Activated CD4-positive, alpha-beta memory T cell treated with anti-CD3 and anti-CD28 coated beads, Interleukin-2, amount 10 ng/mL, durations not matched to agents 7 days and 5 days (primary cell): ENCODE data around the gene S100B. TPM values are rescaled to one million over a fixed set of nuclear protein-coding genes. Genes with fewer than 3 reads are reported as not detected.
A peak's percentile ranks its signal among the peaks of the same experiment; 100 is the strongest.

Experiments
- CTCF ChIA-PET: fragments of 350-600 bp; sonication (Branson Sonifier 250); formaldehyde crosslinking; loops from one replicate; lab custom pipeline; 2021; ENCODE audit warnings: antibody characterized with exemption, inconsistent platforms; lab: Charles Lee
- POLR2A ChIA-PET: fragments of 350-600 bp; sonication (Branson Sonifier 250); formaldehyde crosslinking; loops from one replicate; lab custom pipeline; 2021; ENCODE audit warnings: antibody characterized with exemption; lab: Charles Lee
- DNase-seq: peaks from one replicate; pipeline ENCODE4 v3.0.0-alpha.2; 2020
- H3K27ac Mint-ChIP-seq: one replicate; pipeline ENCODE4 v1.8.0; 2021; ENCODE audit warnings: mild to moderate bottlenecking, mixed read lengths
- H3K27me3 Mint-ChIP-seq: one replicate; pipeline ENCODE4 v1.8.0; 2021; ENCODE audit warnings: mixed read lengths
- H3K36me3 Mint-ChIP-seq: one replicate; pipeline ENCODE4 v1.8.0; 2021; ENCODE audit warnings: low read depth, mixed read lengths
- H3K4me1 Mint-ChIP-seq: one replicate; pipeline ENCODE4 v1.8.0; 2021; ENCODE audit warnings: mixed read lengths
- H3K4me3 Mint-ChIP-seq: one replicate; pipeline ENCODE4 v1.8.0; 2021; ENCODE audit warnings: mild to moderate bottlenecking, mixed read lengths
- H3K9me3 Mint-ChIP-seq: one replicate; pipeline ENCODE4 v1.8.0; 2021; ENCODE audit warnings: mixed read lengths
- total RNA-seq, 2 experiments: library from RNA; stranded (reverse); gene quantifications; one replicate each; pipeline ENCODE4 v1.2.3, GENCODE V29; 2021

Gene S100B
- not detected for total RNA-seq

DNA sequence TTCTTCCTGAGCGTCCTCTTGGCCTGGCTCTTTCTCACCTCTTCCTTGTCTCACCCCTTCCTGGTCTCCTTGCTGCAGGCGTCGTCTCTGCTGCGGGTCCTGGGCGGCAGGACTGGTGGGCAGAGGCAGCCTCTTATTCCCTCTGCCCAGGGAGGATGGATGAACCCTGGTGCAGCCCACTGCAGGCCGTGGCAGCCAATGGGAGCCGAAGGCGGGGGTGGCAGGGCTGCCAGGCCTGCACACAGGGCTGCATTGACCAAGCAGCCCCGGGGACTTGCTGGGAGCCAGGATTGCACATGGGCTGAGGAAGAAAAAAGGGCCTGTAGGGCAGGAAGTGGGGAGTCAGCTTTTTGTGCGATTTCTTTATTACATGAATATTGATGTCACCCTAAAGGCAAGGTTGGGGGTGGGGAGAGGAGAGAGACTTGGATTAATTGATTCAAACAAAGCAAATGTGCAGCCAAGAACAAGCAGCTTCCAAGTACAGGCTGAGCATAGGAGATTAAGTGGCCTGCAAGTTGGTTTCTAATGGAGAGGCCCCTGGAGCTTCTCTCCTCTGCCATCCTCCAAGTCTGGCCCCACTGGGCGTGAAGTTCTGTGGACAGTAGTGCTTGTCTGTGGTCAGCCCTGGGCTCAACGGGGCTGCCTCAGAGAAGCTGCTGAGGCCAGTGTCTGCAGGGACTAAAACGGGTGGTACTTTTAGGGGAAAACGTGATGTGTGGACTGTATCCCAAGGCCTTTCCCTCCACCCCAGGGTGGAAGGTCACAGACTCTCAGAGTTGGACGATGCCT, at the start of gene S100B:
Gene S100B (minus strand): TSS at position 108 of the 792 bp plus-strand sequence. CDS start 2,667 bp downstream, outside the sequence.
- peaks cover 4% of the 10 kb centered on the region for H3K9me3 Mint-ChIP-seq
- no peak for DNase-seq
- H3K27ac Mint-ChIP-seq: peak within 1 kb of the TSS; percentile 65
- ChIA-PET POLR2A (interaction anchor here (0.8 to 2.4 kb wide), 6 partner anchors 17 to 282 kb away, joined by 3 to 25 read pairs (median 4); partner anchors contain the start of genes DIP2A and PRMT2), CTCF (no interaction called here)
- no peaks in the 10 kb centered on the region for H3K27me3 Mint-ChIP-seq
- H3K4me1 Mint-ChIP-seq: peaks cover 28% of the 10 kb centered on the region
- no peak within 1 kb of the TSS for H3K4me3 Mint-ChIP-seq
- H3K36me3 Mint-ChIP-seq: no peaks in the 10 kb centered on the region

DNA sequence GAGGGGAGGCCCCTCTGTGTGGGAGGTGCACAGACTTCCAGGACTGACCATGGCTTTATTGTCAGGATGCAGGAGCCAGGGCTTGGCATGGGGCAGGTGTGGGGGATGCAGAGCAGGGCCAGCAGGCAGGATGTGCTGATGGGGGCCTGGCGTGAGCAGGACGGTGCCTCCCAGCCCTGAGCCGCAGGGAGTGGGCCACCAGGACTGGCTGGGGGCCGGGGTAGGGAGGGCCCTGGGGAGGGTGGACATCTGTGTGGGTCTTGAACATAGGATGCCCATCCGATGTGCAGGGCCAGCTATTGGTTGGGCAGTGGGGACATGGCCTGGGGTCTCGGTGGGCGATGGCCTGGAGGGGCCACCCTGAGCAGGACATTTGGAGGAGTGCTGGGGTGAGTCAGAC, 46.2 kb upstream of the S100B start:
- H3K9me3 Mint-ChIP-seq: peaks cover 16% of the 10 kb centered on the region
- ChIA-PET CTCF (no interaction called here), POLR2A (no interaction called here)
- DNase-seq: no peak
- no peak overlapping the region for H3K4me3 Mint-ChIP-seq
- H3K4me1 Mint-ChIP-seq: peaks cover 2% of the 10 kb centered on the region
- no peaks in the 10 kb centered on the region for H3K27me3 Mint-ChIP-seq
- peaks cover 98% of the 10 kb centered on the region for H3K36me3 Mint-ChIP-seq
- H3K27ac Mint-ChIP-seq: no peak overlapping the region

DNA sequence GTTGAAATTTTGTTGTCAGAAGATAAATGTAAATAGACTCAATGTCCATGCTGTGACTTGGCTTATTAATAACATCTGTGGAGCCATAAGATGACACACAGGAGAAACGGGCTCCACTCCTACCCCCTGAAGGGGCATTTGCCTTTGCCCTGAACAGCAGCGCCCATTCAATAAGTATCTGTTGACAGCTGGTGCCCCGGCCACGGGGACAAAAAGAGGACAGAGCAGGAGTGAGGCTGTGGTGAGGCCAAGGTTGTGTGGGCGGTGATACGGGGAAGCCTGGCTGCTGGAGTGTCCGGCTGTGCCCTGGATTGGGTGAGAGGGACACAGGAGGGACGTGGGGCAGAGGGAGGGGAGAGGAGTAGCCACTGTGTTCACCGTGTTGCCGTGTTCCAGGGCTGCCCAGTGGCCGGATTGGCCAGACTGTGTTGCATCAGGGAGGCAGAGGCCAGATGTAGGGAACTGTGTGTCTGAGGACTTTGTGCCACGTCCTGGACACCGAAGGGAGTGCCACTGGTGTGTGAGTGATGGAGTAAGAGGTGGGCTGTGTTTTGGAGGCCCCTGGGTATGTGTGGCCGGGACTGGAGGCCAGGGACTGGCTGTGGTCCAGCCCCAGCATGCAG, 45.7 kb upstream of the S100B start:
- H3K4me1 Mint-ChIP-seq: peaks cover 2% of the 10 kb centered on the region
- H3K4me3 Mint-ChIP-seq: no peak overlapping the region
- POLR2A ChIA-PET: no interaction called here
- H3K36me3 Mint-ChIP-seq: peaks cover 98% of the 10 kb centered on the region
- DNase-seq: no peak
- H3K9me3 Mint-ChIP-seq: peaks cover 15% of the 10 kb centered on the region
- H3K27me3 Mint-ChIP-seq: no peaks in the 10 kb centered on the region
- CTCF ChIA-PET: no interaction called here
- H3K27ac Mint-ChIP-seq: no peak overlapping the region

DNA sequence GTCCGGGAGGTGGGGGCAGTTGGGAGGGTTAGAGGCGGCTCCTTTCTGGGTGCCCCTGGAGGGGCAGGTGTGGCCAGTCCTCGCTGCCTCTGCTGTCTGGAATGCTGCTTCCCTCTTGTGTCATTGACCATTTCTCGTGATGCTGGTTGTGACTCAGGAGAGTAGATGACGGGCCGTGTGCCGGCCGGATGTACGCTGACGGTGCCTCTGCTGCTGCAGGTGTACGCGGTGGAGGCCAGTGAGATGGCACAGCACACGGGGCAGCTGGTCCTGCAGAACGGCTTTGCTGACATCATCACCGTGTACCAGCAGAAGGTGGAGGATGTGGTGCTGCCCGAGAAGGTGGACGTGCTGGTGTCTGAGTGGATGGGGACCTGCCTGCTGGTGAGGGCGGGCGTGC, 44.5 kb upstream of the S100B start:
- H3K36me3 Mint-ChIP-seq: peaks cover 94% of the 10 kb centered on the region
- H3K4me3 Mint-ChIP-seq: no peak overlapping the region
- ChIA-PET POLR2A (no interaction called here), CTCF (interaction anchor here (0.6 kb wide), 1 partner anchor 10 kb away, joined by 3 read pairs; no protein-coding TSS in a partner anchor)
- no peaks in the 10 kb centered on the region for H3K27me3 Mint-ChIP-seq
- DNase-seq: no peak
- peaks cover 2% of the 10 kb centered on the region for H3K4me1 Mint-ChIP-seq
- H3K27ac Mint-ChIP-seq: no peak overlapping the region
- H3K9me3 Mint-ChIP-seq: peaks cover 5% of the 10 kb centered on the region

DNA sequence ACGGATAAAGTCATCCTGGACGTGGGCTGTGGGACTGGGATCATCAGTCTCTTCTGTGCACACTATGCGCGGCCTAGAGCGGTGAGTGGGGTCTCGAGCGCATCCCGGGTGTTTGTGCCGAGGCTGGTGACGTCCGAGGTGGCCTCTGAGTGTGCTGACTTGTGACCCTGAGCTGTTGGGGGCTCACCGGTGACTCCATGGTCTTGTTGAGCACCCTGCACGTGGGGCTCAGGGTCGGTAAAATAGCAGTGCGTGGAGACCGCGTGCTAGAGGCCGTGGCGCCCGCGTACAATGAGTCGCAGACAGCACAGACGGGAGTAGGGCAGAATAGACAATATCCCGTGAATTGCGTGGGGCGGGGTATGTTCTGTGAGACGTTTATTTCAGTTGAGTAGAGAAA, 43.7 kb upstream of the S100B start:
- Mint-ChIP-seq H3K27me3 (no peaks in the 10 kb centered on the region), H3K36me3 (peaks cover 92% of the 10 kb centered on the region), H3K4me3 (no peak overlapping the region), H3K4me1 (peaks cover 2% of the 10 kb centered on the region), H3K9me3 (no peaks in the 10 kb centered on the region), H3K27ac (no peak overlapping the region)
- no peak for DNase-seq
- ChIA-PET CTCF (interaction anchor here (0.6 kb wide), 1 partner anchor 9 kb away, joined by 3 read pairs; no protein-coding TSS in a partner anchor), POLR2A (no interaction called here)

DNA sequence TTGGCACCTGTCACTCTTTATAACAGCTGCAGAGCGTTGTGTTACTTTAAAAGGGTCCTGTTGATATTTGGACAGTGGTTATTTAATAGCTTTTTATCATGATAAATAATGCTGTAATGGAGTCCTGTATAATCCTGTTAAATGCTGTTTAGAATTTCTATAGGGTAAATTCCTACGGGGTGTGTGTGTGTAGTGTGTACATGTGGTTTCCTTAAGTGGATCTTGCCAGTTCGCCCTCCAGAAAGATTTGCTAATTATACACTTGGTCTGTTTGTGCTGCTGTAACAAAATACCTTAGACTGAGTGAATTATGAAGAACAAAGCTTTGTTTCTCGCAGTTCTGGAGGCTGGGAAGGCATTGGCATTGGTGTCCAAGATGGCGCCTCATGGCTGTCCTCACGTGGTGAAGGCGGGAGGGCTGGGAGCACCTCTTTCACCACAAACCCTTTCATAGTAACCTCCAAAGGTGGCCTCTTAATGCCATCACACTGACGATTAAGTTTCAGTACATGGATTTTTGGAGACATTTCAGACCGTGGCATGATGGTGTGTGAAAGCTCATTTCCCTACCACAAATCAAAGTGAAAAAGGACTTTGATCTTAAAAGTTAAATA, 41.8 kb upstream of the S100B start:
- no peak for DNase-seq
- H3K27ac Mint-ChIP-seq: no peak overlapping the region
- ChIA-PET POLR2A (interaction anchor here (0.9 kb wide), 1 partner anchor 11 kb away, joined by 4 read pairs; no protein-coding TSS in a partner anchor), CTCF (interaction anchor here (1.0 kb wide), 1 partner anchor 10 kb away, joined by 3 read pairs; no protein-coding TSS in a partner anchor)
- H3K27me3 Mint-ChIP-seq: no peaks in the 10 kb centered on the region
- no peak overlapping the region for H3K4me3 Mint-ChIP-seq
- H3K4me1 Mint-ChIP-seq: peaks cover 2% of the 10 kb centered on the region
- H3K9me3 Mint-ChIP-seq: no peaks in the 10 kb centered on the region
- H3K36me3 Mint-ChIP-seq: peaks cover 88% of the 10 kb centered on the region

DNA sequence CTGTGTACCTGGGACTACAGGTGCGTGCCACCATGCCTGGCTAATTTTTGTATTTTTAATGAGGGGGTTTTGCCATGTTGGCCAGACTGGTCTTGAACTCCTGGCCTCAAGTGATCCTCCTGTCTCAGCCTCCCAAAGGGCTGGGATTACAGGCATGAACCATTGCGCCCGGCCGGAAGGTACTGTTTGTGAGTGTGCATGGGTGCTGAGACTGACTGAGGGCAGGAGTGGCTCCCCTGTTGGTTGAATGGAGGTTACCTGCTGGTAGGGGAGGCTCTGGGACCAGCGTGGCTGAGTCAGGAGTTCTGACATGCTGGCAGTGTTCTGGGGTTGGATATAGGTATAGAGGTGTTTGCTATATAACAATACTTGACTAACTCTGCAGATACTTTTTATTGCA, 41.0 kb upstream of the S100B start:
- ChIA-PET CTCF (interaction anchor here (1.0 kb wide), 1 partner anchor 11 kb away, joined by 3 read pairs; no protein-coding TSS in a partner anchor), POLR2A (interaction anchor here (0.9 kb wide), 1 partner anchor 12 kb away, joined by 4 read pairs; no protein-coding TSS in a partner anchor)
- H3K27ac Mint-ChIP-seq: no peak overlapping the region
- H3K9me3 Mint-ChIP-seq: no peaks in the 10 kb centered on the region
- no peak for DNase-seq
- H3K4me3 Mint-ChIP-seq: no peak overlapping the region
- peaks cover 2% of the 10 kb centered on the region for H3K4me1 Mint-ChIP-seq
- H3K27me3 Mint-ChIP-seq: no peaks in the 10 kb centered on the region
- H3K36me3 Mint-ChIP-seq: peaks cover 85% of the 10 kb centered on the region

DNA sequence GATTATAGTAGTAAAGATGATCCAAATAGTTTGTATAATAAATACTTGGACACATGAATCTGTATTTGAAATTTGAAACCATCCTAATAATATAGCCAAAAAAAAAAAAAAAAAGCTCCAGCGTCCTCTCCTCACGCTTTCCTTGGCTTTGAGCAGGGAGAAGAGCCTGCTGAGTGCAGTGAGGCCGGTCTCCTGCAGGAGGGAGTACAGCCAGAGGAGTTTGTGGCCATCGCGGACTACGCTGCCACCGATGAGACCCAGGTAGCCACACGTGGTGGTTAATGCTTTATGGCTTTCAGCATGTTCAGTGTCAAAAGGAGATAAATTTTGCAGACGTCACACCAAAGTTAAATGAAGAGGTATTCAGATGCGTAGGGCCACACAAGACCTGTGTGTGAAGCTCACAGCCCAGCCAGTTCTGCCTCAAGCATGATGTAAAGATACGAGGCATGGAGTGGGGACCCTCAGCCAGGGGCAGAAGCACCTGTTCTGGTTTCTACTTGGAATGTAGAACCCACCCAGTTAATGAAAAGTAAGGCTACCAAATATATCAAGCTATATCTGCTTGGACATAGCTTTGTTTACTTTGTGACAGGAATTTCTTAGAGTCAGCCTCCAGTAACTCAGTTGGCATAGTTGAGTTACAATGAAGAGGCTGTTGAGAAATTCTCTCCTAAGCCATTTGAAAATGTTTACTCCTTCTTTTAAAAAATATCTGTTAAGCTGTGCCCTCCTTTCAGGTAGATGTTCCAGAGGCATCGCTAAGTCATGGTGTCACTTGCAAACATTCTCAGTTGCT, 38.7 kb upstream of the S100B start:
- Mint-ChIP-seq H3K36me3 (peaks cover 78% of the 10 kb centered on the region), H3K4me1 (peaks cover 21% of the 10 kb centered on the region), H3K27me3 (no peaks in the 10 kb centered on the region), H3K9me3 (no peaks in the 10 kb centered on the region), H3K4me3 (no peak overlapping the region), H3K27ac (no peak overlapping the region)
- ChIA-PET POLR2A (interaction anchor here (1.2 to 2.0 kb wide), 2 partner anchors 9 to 93 kb away, joined by 3 to 11 read pairs; partner anchors contain the start of gene PRMT2), CTCF (interaction anchor here (1.0 kb wide), 1 partner anchor 84 kb away, joined by 4 read pairs; no protein-coding TSS in a partner anchor)
- no peak for DNase-seq

DNA sequence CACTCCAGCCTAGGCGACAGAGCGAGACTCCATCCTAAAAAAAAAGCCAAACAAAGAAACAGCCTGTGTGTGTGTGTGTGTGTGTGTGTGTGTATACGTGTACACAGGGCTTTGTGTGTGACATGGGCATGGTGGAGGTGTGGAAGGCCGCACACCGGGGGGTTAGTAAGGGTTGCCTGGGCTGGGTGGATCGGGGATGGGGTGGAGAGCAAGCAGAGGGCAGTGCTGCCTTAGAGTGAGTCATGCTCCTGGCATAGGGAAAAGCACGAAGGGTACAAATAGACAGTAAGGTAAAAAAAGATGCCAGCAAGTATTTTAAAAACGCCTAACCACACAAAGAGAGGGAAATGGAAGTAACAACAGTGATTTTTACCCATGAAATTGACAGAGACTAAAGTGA, 36.8 kb upstream of the S100B start:
- Mint-ChIP-seq H3K9me3 (no peaks in the 10 kb centered on the region), H3K27ac (no peak overlapping the region), H3K36me3 (peaks cover 76% of the 10 kb centered on the region), H3K4me1 (peaks cover 37% of the 10 kb centered on the region), H3K27me3 (no peaks in the 10 kb centered on the region), H3K4me3 (no peak overlapping the region)
- DNase-seq: no peak
- POLR2A ChIA-PET: no interaction called here
- CTCF ChIA-PET: no interaction called here

DNA sequence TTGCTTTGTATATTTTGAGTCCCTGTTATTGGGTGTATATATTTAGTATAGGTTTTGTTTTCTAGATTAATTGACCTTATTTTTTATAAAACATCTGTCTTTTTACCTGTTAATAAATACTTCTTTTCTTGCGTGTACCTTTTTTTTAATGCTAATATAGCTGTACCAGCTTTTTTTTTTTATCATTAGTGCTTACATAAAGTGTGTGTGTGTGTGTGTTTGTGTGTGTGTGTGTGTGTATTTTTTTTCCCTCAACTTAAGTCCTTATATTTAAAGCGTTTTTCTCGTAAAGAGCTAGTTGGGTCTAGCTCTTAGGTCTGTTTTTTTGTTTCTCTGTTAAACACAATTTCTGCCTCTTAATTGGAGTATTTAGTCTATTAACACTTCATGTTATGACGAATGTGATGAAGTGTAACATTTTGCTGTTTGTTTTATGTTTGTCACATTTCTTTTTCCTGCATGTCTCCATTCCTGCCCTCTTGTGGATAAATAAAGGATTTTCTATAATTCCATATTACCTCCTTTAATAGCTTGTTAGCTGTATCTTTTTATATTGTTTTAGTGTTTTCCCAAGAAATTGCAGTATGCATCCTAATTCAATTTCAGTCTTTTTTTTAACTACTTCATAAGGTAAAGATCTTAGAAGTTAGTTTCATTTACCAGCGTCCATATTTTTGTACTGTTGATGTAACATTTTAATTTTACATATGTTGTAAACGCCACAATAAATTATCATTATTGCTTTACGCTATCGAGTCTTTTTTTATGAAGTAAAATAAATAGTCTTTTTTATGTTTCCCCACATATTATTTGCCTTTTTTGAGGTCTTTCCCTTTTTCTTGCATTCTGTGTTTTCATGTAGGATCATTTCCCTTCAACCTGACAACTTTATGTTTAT, 34.9 kb upstream of the S100B start:
- H3K27me3 Mint-ChIP-seq: no peaks in the 10 kb centered on the region
- H3K9me3 Mint-ChIP-seq: no peaks in the 10 kb centered on the region
- peaks cover 65% of the 10 kb centered on the region for H3K36me3 Mint-ChIP-seq
- H3K27ac Mint-ChIP-seq: no peak overlapping the region
- DNase-seq: no peak
- peaks cover 45% of the 10 kb centered on the region for H3K4me1 Mint-ChIP-seq
- ChIA-PET CTCF (interaction anchor here (0.6 to 2.0 kb wide), 10 partner anchors 9 to 412 kb away, joined by 3 to 10 read pairs (median 3); partner anchors contain the start of gene DIP2A), POLR2A (interaction anchor here (1.0 to 1.4 kb wide), 4 partner anchors 139 to 314 kb away, joined by 3 to 5 read pairs (median 4); no protein-coding TSS in a partner anchor)
- peak overlapping the region; percentile 15 for H3K4me3 Mint-ChIP-seq
